HG03439 (cell line): ENCODE results near the gene TMEM31.
"Not testable (repeated sequence)": the region's sequence is repeated elsewhere in the genome, so short reads cannot be mapped to it uniquely, and the experiment has no call there.

ENCODE experiments used
- ATAC-seq: cut with Tn5 transposase; IDR thresholded peaks from one replicate; pipeline ENCODE4 v1.9.1; 2021; ENCODE audit warnings: mild to moderate bottlenecking, moderate library complexity; ENCODE audit not compliant: unreplicated experiment

Gene TMEM31

GRCh38 chrX:103722505-103722904 is 11.8 kb downstream of the TMEM31 start:
- ATAC-seq = no peak

- ATAC-seq = no peak
These were observed 15.8 kb downstream of the TMEM31 start for GRCh38 chrX:103726477-103726876.

DNA sequence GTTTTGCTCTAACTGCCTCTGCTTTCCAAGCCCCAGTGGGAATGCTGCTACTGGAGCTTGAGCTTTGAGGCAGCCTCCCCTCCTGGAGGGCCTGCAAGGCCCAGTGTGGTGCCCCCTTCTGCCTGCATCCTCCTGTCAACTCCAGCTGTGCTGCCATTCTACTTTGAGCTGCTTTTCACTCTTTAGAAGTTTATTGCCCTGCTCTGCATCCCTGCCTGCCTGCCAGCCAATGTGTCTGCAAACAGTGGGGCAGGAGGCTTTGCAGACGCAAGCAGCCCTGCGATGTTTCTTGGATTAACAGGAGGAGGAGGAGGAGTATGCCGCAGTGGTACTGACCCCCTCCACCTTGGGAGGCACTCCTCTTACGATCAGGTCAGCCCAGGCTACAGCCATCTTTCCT is 16.4 kb downstream of the TMEM31 start:
- ATAC-seq = no peak

GRCh38 chrX:103729015-103729414 is 18.3 kb downstream of the TMEM31 start:
- no peak for ATAC-seq

DNA sequence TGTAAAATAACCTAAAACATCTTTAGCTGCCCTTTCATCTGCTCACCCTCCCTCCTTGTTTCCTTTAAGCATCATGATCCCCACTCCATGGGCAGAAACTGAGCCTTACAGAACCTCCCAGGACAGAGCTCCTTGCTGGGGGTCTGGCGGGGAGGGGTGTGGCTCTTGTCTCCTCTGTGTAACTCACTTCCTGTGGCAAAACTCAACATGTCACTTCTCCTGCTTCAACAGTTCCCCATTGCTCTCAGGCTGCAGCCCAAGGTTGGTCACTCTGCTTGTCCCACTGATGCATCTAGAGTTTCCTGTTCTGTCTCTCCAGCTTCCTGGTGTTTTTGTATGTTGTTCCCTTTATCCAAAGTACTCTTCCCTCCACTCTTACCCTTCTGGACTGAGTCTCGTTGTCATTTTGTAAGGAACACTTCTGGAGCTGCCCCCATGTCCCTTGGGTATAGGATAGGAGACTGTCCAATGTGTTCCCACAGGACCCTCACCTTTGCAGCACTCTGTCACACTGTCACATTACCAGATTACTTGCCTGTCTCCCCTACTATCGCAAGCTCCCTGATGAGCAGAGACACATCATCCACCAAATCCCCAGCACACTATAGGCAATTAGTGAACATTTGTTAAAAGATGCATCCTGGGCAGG is 19.6 kb downstream of the TMEM31 start:
- no peak for ATAC-seq

GRCh38 chrX:103730796-103731493 is 20.2 kb downstream of the TMEM31 start:
- no peak for ATAC-seq

- no peak for ATAC-seq
These were observed 22.3 kb downstream of the TMEM31 start for GRCh38 chrX:103733017-103733416.

- ATAC-seq = no peak
These were observed 23.5 kb downstream of the TMEM31 start for GRCh38 chrX:103734125-103734760.

DNA sequence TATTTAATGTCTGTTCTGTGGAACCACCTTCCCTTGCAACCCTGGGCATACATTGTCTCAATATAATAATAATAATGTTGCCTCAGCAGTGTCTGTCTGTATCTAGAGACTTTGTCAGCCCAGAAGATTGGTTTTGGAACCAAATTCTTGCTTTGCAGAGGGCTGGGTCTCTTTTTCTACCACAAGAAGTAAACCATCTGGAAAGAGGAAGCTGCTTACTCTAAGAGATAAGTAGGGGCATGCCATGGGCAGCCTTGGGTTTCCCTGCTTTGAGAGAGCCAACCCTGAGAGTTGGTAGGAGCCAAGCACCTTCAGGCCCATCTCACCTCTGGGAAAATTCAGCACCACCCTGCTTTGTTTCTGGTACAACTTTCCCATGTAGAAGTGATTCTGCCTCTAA is 27.0 kb downstream of the TMEM31 start:
- no peak for ATAC-seq

DNA sequence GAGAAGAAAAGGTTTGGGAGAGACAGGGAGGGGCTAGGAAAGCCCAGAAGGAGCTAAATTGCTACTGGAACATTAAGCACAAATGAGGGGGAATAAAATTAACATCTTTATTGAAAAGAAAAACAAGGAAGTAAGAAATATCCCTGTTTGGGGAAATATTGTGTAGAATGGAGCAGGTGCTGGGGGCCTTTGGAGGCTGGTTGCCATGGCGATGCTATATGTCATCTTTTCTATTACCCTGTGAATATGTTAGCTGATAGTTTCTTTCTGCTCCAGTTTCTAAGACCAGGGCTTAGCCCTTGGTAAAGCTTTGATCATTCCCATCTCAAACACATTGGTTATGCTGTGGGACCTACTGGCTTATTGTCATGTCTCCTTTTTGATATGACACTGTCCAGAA is 28.7 kb downstream of the TMEM31 start:
- no peak for ATAC-seq

- ATAC-seq = no peak
These were observed 31.2 kb downstream of the TMEM31 start for GRCh38 chrX:103741879-103742278.

DNA sequence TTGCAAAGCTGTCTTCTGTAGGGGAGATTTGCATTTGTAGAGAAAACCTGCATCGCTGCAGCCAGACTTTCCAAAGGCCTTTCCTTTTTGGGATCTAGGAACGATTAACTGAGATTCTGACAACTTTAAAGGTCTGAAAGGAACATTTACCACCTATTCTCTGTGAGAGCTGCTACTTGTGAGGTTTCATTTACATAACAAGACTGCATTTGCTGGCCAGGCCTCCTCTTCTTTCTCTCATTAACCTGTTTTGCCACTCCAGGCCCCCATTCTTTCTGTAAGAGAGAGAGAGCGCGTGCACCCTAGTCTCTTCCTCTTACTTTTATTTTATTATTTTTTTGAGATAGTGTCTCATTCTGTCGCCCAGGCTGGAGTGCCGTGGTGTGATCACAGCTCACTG is 31.6 kb downstream of the TMEM31 start:
- no peak for ATAC-seq

DNA sequence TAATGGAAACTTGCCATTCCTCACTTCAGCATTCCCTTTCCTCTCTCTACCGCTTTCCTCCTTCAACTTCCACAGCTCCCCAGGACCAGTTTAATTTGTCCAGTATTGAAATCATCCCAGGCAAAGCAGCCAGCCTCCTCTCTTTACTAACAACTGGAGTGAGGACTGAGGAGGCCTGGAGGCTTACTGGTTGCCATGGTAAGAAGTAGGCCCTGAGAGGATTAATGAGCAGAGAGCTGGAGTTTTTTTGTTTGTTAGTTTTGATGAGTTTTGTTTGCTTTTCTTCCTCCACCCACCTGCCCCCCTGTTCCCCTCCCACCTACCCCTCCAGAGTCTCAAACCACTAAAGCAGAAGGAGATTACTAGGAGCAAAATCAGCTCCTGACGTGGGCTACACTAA is 36.5 kb downstream of the TMEM31 start:
- no peak for ATAC-seq

GRCh38 chrX:103754401-103754800 is 43.7 kb downstream of the TMEM31 start:
- no peak for ATAC-seq

DNA sequence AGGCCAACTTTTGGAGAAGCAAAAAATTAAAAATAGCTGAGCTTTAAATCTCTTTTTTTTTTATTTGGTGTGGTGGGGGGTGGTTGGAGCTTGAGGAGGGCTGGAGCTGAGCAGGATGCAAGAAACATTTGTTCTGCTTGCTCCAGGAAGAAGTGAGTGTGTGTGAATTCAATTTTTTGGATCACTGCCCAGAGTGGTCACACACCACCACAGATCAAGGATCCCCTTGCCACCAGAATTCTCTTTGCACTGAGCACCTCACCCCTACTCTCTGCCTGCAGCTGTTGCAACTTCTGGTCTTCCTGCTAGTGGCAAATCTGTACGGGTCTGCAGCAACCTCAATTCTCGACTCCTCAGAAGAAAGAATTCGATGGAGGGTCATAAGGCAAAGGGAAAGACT is 46.0 kb downstream of the TMEM31 start:
- ATAC-seq = no peak

DNA sequence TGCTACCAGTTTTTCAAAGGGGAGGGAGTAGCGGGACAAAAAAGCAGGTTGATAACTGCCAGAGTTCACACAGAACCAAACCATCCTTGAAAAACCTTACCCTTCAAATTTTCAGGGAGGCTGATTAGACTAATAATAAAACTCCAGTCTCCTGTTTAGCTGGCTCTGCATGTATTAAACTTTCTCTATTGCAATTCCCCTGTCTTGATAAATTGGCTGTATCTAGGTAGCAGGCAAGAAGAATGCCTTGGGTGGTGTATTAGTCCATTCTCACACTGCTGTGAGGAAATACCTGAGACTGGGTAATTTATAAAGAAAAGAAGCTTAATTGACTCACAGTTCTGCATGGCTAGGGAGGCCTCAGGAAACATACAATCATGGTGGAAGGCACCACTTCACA is 47.8 kb downstream of the TMEM31 start:
- ATAC-seq = no peak

- not testable (repeated sequence) for ATAC-seq
These were observed 52.8 kb downstream of the TMEM31 start for GRCh38 chrX:103763541-103763940.
